Keratinocyte (primary cell): Measurements from ENCODE around the gene POLR1B.

Experiments used
- CTCF ChIP-seq, 3 experiments: IDR thresholded peaks in 1 of 3; conservative IDR thresholded peaks in 1 of 3; optimal IDR thresholded peaks in 1 of 3; 2 replicates in 2 of 3; 3 replicates in 1 of 3; pipeline versions ENCODE3 to v1.5.1; 2011; ENCODE audit warnings: low read length in 3 of 3, mild to moderate bottlenecking in 3 of 3, moderate library complexity in 2 of 3, control low read depth in 1 of 3, inconsistent platforms in 1 of 3; ENCODE audit not compliant: insufficient read depth in 2 of 3; ENCODE audit errors: extremely low read depth in 1 of 3
- EZH2 ChIP-seq: IDR thresholded peaks from one replicate; pipeline ENCODE4 v1.6.1; 2012; ENCODE audit warnings: inconsistent platforms, mild to moderate bottlenecking, low read length, moderate library complexity

- TF ChIP-seq CTCF (optimal IDR thresholded peaks at IDR 0.05 in 1 of 3, IDR thresholded peaks at IDR 0.05 in 1 of 3, conservative IDR thresholded peaks at IDR 0.05 in 1 of 3; ENCODE audit: extremely low read depth in 1 of 3, insufficient read depth in 2 of 3, low read length in 3 of 3): no peak
- TF ChIP-seq EZH2: no peak
Measured at GRCh38 chr2:112601754-112602153, 59.5 kb downstream of the POLR1B start.
